IgD-negative memory B cell (primary cell): Measurements from ENCODE around the gene FAM13B. TPM values are rescaled to one million over a fixed set of nuclear protein-coding genes. Genes with fewer than 3 reads are reported as not detected.
"Not testable (repeated sequence)": the region's sequence is repeated elsewhere in the genome, so short reads cannot be mapped to it uniquely, and the experiment has no call there.

Experiments used
- H3K27ac Mint-ChIP-seq, 3 donors: one replicate each; pipeline ENCODE4 v1.8.0; 2020 to 2022; ENCODE audit warnings: mild to moderate bottlenecking in 3 of 3, mixed read lengths in 3 of 3, moderate library complexity in 1 of 3
- H3K27me3 Mint-ChIP-seq: one replicate; pipeline ENCODE4 v1.8.0; 2021; ENCODE audit warnings: mixed read lengths
- H3K36me3 Mint-ChIP-seq: one replicate; pipeline ENCODE4 v1.8.0; 2020; ENCODE audit warnings: mild to moderate bottlenecking, mixed read lengths
- H3K4me1 Mint-ChIP-seq, 3 donors: one replicate each; pipeline ENCODE4 v1.8.0; 2020 to 2022; ENCODE audit warnings: mixed read lengths in 3 of 3, mild to moderate bottlenecking in 1 of 3
- H3K4me3 Mint-ChIP-seq, 4 donors: one replicate each; pipeline ENCODE4 v1.8.0; 2020 to 2022; ENCODE audit warnings: mild to moderate bottlenecking in 4 of 4, mixed read lengths in 4 of 4, moderate library complexity in 3 of 4
- H3K9me3 Mint-ChIP-seq, 3 donors: one replicate each; pipeline ENCODE4 v1.8.0; 2020 to 2021; ENCODE audit warnings: mixed read lengths in 3 of 3, mild to moderate bottlenecking in 1 of 3
- polyA plus RNA-seq: library from polyadenylated mRNA; unstranded; fragments of 300-500 nt; fragmentation: Illumina TruSeq; gene quantifications from one replicate; pipeline ENCODE4 v1.2.3, GENCODE V29; 2021

FAM13B gene
- polyA plus RNA-seq = 34.2 TPM

DNA sequence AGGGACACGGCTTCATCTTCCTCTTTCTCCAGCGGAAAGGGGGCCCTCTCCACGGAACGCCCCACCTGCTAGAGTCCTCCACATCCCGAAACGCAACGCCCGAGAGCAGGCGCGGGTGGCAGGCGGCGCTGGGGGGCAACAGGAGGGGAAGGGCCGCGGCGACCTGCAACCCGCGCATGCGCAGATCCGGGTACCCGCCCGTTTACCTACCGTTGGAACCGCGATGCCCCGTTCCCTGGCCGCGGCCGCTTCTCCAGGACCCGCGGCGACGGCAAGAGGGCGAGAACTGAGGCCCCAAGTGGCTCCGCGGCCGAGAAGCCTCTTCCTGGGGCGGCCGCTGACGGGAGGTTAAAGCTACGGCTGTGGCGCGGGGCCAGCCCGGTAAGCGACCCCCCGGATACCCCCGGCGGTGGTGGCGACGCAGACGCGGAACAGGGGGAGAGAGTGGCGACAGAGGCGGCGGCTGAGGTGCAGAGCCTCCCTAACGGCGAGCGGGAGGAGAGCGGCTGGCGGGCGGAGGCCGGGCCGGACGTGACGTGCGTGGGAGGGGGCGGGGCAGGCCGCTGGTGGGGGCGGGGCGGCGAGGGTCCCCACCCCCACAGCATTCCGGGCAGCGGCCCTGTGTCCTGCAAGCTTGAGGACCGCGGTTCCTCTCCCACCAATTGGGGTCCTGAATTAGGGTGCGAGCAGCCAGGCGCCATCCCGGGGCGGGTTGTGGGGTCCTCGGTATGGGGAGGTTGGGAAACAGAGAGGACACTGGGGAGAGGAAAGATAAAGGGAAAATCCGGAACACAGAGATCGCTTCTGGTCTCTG, at the start of gene FAM13B:
TSS of gene FAM13B (minus strand) at position 508 of the 814 bp plus-strand sequence. CDS start 13,968 bp downstream, outside the sequence.
- peaks cover 3% of the 10 kb centered on the region for H3K36me3 Mint-ChIP-seq
- peaks cover 2% of the 10 kb centered on the region for H3K27me3 Mint-ChIP-seq
- H3K27ac Mint-ChIP-seq = peak within 1 kb of the TSS; percentile 95 to 99 (median 97)
- no peaks in the 10 kb centered on the region for H3K9me3 Mint-ChIP-seq
- H3K4me3 Mint-ChIP-seq = peak within 1 kb of the TSS; percentile 93 to 100 (median 99)
- peaks cover 43 to 45% (median 44%) of the 10 kb centered on the region in 3 donors for H3K4me1 Mint-ChIP-seq

DNA sequence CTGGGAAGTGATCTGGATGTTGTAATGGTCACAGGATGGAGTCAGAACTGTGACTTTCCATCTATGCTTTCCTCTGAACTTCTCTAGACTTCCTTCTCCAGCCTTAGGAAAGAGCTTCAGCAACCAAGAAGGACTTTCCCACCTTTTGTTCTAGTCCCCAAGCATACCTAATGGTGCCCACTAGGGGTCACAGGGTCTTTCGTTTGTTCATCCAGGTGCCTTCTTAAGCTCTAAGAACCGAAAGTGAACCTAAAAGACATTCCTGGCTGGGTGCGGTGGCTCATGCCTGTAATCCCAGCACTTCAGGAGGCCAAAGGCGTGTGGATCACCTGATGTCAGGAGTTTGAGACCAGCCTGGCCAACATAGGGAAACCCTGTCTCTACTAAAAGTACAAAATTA, 49.2 kb upstream of the FAM13B start:
- Mint-ChIP-seq H3K27me3 (no peaks in the 10 kb centered on the region), H3K9me3 (no peaks in the 10 kb centered on the region), H3K4me1 (peaks cover 5 to 11% (median 9%) of the 10 kb centered on the region in 3 donors), H3K27ac (peak overlapping the region in 2 of 3 donors; percentile 31 to 89), H3K4me3 (no peak overlapping the region), H3K36me3 (peaks cover 2% of the 10 kb centered on the region)

- Mint-ChIP-seq H3K4me1 (peaks cover 5 to 11% (median 9%) of the 10 kb centered on the region in 3 donors), H3K4me3 (no peak overlapping the region), H3K27ac (no peak overlapping the region), H3K9me3 (no peaks in the 10 kb centered on the region), H3K27me3 (no peaks in the 10 kb centered on the region), H3K36me3 (no peaks in the 10 kb centered on the region)
Measured at GRCh38 chr5:138078006-138078643, 45.2 kb upstream of the FAM13B start.

DNA sequence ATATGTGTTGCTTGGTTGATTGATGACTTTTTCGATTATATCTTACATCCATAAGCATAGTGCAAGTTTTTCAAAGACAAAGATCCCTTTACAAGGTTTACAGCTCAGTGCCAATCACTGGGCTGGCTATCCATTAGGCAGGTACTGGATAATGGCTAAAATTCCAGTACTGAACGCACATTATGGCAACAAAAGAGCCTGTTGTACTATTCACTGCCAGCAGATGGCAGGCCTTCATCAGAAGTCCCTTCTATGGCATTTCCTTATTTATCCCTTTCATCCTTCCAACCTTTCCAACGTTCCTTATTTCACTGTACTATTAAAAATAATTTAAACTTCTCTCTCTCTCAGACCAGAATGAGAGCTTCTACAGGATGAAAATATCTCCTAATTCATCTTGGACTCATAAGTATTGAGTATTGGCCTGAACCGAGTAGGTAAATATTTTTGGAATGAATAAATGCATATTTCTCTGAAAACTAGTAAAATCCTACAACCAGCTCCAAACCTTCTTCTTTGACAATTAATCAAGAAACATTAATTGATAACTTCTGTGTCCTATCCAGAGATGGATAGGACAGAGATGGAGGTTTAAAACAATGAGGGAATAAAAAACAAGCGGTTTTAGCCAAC, 44.3 kb upstream of the FAM13B start:
- Mint-ChIP-seq H3K36me3 (no peaks in the 10 kb centered on the region), H3K27ac (no peak overlapping the region), H3K9me3 (no peaks in the 10 kb centered on the region), H3K4me3 (no peak overlapping the region), H3K4me1 (peaks cover 5 to 11% (median 9%) of the 10 kb centered on the region in 3 donors), H3K27me3 (no peaks in the 10 kb centered on the region)

DNA sequence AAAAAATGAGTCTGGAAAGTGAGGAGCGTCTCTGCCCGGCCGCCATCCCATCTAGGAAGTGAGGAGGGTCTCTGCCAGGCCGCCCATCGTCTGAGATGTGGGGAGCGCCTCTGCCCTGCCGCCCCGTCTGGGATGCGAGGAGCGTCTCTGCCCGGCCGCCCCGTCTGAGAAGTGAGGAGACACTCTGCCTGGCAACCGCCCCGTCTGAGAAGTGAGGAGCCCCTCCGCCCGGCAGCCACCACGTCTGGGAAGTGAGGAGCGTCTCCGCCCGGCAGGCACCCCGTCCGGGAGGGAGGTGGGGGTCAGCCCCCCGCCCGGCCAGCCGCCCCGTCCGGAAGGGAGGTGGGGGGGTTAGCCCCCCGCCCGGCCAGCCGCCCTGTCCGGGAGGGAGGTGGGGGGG, 37.1 kb upstream of the FAM13B start:
- H3K4me3 Mint-ChIP-seq, H3K27ac Mint-ChIP-seq, H3K27me3 Mint-ChIP-seq, H3K36me3 Mint-ChIP-seq, H3K4me1 Mint-ChIP-seq, H3K9me3 Mint-ChIP-seq: not testable (repeated sequence)

- Mint-ChIP-seq H3K27ac (no peak overlapping the region), H3K4me1 (peaks cover 3 to 9% (median 5%) of the 10 kb centered on the region in 3 donors)
Measured at GRCh38 chr5:138068742-138069600, 36.1 kb upstream of the FAM13B start.

GRCh38 chr5:138067945-138068344, 35.1 kb upstream of the FAM13B start:
- Mint-ChIP-seq H3K27me3 (no peaks in the 10 kb centered on the region), H3K9me3 (no peaks in the 10 kb centered on the region), H3K4me3 (no peak overlapping the region), H3K4me1 (peaks cover 3 to 9% (median 5%) of the 10 kb centered on the region in 3 donors), H3K27ac (peak overlapping the region in 1 of 3 donors; percentile 37), H3K36me3 (no peaks in the 10 kb centered on the region)

More at GRCh38 chr5:138068742-138069600, 36.1 kb upstream of the FAM13B start:
- Mint-ChIP-seq H3K27me3 (no peaks in the 10 kb centered on the region), H3K4me3 (no peak overlapping the region), H3K36me3 (no peaks in the 10 kb centered on the region), H3K9me3 (no peaks in the 10 kb centered on the region)

GRCh38 chr5:138065102-138065501, 32.2 kb upstream of the FAM13B start:
- H3K36me3 Mint-ChIP-seq = no peaks in the 10 kb centered on the region
- H3K27ac Mint-ChIP-seq = no peak overlapping the region
- no peak overlapping the region for H3K4me3 Mint-ChIP-seq
- peaks cover 3 to 5% (median 5%) of the 10 kb centered on the region in 3 donors for H3K4me1 Mint-ChIP-seq
- H3K9me3 Mint-ChIP-seq = no peaks in the 10 kb centered on the region
- no peaks in the 10 kb centered on the region for H3K27me3 Mint-ChIP-seq

- Mint-ChIP-seq H3K27me3 (no peaks in the 10 kb centered on the region), H3K36me3 (no peaks in the 10 kb centered on the region), H3K4me3 (no peak overlapping the region), H3K9me3 (no peaks in the 10 kb centered on the region), H3K4me1 (peaks cover 3 to 5% (median 5%) of the 10 kb centered on the region in 3 donors), H3K27ac (peak overlapping the region in 1 of 3 donors; percentile 53)
Measured at GRCh38 chr5:138064526-138064925, 31.6 kb upstream of the FAM13B start.

GRCh38 chr5:138054847-138055558, 22.1 kb upstream of the FAM13B start:
- peak overlapping the region in 1 of 4 donors; percentile 74 for H3K4me3 Mint-ChIP-seq
- H3K36me3 Mint-ChIP-seq = no peaks in the 10 kb centered on the region
- no peaks in the 10 kb centered on the region for H3K27me3 Mint-ChIP-seq
- H3K27ac Mint-ChIP-seq = peak overlapping the region in 1 of 3 donors; percentile 23
- no peaks in the 10 kb centered on the region for H3K9me3 Mint-ChIP-seq
- peaks cover 0 to 2% (median 0%) of the 10 kb centered on the region in 3 donors for H3K4me1 Mint-ChIP-seq

DNA sequence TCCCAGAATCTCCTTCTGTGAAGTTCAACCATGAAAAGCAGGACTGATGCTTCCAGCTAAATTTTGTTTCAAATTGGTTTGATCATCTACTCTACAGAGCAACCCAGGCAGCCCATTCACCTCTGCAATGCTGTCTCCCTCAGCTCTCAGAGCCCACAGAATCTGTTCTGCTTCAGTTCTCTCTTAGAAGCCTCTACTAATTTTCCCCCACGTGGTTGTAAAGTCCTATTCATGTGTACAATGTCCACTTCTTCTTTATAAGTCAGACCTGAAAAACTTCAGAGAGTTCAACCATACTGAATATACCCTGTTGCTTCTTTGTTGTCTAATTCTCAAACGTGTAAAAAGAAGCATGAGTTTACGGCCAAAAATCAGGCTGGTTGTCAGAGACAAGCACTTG, 21.3 kb upstream of the FAM13B start:
- Mint-ChIP-seq H3K9me3 (no peaks in the 10 kb centered on the region), H3K27ac (no peak overlapping the region), H3K27me3 (no peaks in the 10 kb centered on the region), H3K36me3 (no peaks in the 10 kb centered on the region), H3K4me3 (no peak overlapping the region), H3K4me1 (peaks cover 0 to 2% (median 0%) of the 10 kb centered on the region in 3 donors)

DNA sequence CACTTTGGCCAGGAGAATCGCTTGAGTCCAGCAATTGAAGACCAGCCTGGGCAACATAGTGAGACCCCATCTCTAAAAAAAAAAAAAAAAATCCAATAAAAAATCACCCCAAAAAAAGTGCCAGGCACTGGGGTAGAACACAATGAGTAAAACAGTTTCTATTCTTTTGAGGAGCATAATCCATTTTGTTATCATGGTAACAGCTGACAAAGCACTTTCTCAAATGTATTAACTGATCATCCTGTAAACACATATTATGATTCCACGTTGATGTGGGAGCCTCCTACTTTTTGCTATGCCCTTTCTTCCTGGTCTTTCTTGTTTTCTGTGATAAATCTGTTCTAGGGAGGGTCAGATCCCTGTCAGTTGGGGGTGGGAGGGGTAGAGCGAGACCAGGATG, 20.7 kb upstream of the FAM13B start:
- peaks cover 0 to 2% (median 0%) of the 10 kb centered on the region in 3 donors for H3K4me1 Mint-ChIP-seq
- H3K9me3 Mint-ChIP-seq = no peaks in the 10 kb centered on the region
- H3K4me3 Mint-ChIP-seq = no peak overlapping the region
- H3K27ac Mint-ChIP-seq = no peak overlapping the region
- H3K27me3 Mint-ChIP-seq = no peaks in the 10 kb centered on the region
- no peaks in the 10 kb centered on the region for H3K36me3 Mint-ChIP-seq

DNA sequence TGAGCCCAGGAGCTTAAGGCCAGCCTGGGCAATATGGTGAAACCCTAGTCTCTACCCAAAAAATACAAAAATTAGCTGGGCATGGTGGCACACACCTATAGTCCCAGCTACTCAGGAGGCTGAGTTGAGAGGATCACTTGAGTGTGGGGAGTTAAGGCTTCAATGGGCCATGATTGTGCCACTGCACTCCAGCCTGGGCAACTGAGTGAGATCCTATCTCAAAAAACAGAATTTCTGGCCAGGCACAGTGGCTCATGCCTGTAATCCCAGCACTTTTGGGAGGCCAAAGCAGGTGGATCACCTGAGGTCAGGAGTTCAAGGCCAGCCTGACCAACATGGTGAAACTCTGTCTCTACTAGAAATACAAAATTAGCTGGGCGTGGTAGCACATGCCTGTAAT, 19.8 kb upstream of the FAM13B start:
- H3K36me3 Mint-ChIP-seq, H3K27ac Mint-ChIP-seq, H3K4me1 Mint-ChIP-seq, H3K9me3 Mint-ChIP-seq, H3K27me3 Mint-ChIP-seq, H3K4me3 Mint-ChIP-seq: not testable (repeated sequence)
